Activated CD8-positive, alpha-beta memory T cell treated with anti-CD3 and anti-CD28 coated beads for 24 hours (primary cell): Measurements from ENCODE around the gene PPP6R1.
"Not testable (repeated sequence)": the region's sequence is repeated elsewhere in the genome, so short reads cannot be mapped to it uniquely, and the experiment has no call there.

ENCODE experiments used
- DNase-seq: peaks from one replicate; pipeline ENCODE4 v3.0.0-alpha.2; 2020

The PPP6R1 gene

DNA sequence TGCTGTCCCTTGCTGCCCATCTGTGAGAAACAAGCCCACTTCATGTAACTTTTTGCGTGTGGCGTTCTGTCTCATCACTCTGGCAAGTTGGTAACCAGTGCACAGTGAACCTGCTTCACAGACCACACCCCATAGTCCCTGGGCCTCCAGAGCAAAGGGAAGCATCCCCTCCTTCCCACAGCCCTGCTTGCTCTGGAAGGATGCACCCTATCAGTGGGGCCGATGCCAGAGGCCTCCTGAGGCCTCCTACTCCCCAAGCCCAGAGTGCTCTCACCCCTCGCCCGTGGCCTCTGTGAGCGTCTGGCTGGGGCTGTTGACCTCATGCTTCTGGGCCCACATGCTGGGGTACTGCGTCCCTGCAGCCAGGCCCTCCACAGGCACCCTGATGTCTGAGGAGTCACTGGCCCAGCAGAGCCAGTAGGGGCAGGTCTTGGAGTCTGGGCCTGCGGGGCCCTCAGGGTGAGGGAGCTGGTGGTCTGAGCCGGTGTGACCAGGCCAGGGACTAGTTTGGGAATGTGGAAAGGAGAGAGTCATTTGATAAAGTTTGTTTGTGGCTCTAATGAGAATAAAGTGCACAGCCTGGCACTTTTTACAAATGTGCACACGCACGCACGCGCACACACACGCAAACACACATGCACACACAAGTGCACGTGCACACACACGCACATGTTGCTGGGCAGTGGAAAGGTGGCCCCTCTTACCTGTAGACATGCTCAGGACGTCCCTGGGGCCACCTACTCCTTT lies 35.4 kb downstream of the PPP6R1 start:
- DNase-seq, result no peak

DNA sequence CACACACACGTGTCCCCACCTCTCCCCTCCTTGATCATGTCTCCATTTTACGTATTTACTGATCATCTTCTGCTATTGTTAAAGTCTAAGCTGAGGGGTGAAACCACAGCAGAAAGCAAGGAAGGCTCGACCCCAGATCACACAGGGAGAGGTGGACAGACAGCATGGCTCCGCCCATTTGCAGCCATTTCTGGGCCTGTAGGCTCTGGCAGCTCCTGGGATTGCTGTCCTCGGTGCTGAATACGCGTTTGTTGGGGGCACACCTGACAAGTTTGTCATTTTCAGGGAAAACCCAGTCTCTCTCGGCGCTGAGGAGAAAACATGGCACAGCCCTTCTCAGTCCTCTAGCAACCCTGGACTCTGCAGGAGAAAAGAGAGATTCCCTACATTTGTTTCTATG lies 38.3 kb downstream of the PPP6R1 start:
- no peak for DNase-seq

DNA sequence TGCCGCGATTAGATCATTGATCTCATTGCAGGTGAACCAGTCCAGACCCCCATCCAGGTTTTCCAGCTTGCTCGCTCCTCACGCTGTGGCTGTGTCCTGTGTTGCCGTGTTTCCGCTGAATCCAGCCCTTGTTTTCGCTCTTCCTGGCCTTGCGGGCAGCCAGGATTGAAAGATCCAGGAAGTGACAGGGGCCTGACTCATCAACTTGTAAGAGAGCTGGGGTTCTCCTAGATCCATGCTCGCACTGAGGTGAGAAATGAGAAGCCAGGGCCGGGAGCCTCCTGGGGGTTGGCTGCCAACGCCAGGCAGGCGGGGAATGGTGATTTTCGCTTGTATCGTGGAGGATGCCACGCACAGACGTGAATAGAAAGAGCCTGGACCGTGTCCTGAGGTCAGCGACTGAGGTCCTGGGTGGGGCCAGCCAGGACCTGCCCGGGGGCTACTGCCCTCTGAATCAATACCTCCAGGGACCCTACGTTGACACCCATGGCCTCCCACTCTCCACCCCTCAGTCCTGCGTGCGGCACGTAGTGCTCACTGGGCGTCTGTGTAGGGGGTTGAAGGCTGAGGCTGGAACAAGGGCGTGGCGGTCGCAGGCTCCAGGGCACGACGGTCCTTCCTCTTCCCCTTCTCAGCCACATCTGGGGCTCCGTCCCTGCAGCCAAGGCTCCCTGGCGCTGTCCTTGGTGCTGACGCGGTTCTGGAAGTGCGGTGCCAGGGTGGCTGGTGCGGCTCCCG lies 42.2 kb downstream of the PPP6R1 start:
- peak; percentile 77 for DNase-seq

DNA sequence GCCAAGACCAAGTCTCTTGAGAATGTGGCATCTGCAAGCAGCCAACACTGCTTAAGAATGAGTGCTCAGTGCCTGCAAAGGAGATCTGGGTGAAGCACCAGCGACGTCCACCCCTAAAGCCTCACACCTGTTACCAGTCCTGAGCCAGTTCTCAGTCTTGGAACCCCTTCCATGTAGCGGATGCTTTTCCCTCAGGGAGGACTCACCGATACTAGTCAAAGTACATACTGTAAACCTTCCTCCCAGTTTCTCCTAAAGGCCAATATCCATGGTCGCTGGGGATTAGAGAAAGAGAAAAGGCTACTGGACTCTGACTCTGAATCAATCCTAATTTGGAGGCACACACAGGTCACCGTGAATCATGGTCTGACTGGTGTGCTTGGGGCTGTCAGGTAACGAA lies 45.3 kb downstream of the PPP6R1 start:
- DNase-seq, result no peak

GRCh38 chr19:55212447-55212846 lies 46.4 kb downstream of the PPP6R1 start:
- peak; percentile 69 for DNase-seq

DNA sequence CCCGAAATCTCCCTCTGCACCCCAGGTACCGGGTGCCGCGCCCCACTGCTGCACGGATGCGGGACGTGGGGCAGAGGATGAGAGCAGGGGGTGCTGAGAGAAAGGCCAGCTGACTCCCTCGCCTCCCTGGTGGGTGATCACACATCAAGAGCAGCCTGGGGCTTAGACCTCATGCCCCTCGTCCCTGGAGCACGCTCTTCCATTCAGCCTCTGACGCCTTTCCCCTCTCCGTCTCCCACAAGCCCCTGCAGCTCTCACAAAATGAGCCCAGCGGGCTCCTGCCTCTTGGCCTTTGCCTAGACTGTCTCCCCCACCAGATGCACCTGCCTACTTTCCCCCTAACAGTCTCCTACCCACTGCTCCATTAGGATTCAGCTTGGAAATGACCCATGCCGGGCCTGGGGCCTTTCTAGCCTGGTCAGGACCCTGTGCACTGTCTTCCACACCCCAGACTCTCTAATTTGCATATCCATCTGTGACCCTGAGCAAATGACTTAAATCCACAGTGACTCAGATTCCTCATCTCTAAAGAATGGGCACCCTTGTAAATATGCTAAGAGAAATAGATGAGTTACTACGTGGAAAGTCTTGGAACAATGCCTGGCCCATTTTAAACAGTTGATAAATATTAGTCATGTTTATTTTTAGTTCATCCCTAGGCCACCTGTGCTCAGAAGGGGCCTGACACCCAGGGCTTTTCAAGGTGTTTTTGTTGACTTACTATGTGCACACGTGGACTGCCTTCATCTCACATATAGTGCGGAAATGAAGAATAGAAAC lies 48.9 kb downstream of the PPP6R1 start:
- no peak for DNase-seq

- DNase-seq, result no peak
Measured at GRCh38 chr19:55208880-55209692, 49.7 kb downstream of the PPP6R1 start, which contains the start of gene PTPRH. PTPRH (minus strand) TSS chr19:55209501; CDS start chr19:55209433, 68 bp downstream.

DNA sequence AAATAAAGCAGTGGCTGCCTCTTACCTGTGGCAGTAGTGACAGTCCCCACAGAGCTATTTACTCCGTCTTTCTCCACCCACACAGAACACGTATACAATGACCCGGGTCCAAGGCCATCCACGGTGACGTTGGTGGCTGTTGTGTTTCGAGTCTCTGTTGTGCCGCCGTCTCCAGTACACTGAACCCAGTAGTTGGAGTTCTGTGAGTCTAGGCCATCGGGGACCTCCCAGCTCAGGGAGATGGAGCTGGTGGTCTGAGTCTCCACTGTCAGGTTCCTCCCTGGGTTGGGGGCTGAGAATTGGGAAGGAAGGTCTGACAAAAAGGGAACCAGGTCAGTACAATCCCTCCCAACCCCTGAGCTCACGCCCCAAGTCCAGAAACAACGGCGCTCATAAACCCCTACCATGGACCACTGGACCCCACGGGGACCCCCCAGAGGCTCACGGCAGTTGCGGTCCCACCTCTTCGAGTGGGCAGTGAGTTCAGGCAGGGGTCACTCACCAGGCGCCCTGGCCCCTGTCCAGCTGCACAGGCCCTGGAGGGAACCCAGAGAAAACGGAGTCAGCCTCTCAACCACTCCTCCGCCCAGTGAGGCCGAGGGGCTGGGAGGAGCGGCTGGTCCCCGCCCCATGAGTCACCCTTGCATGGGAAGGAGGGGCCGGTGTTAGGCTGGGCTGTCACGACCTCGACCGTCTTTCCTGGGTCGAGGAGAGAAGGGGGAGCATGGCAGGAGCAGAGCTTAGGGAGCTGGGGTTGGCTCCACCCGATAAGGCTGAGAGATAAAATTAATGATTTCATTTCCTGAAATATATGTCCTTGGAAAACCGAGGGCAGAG lies 51.9 kb downstream of the PPP6R1 start:
- DNase-seq, result peak; percentile 72

GRCh38 chr19:55202199-55202598 lies 56.6 kb downstream of the PPP6R1 start:
- not testable (repeated sequence) for DNase-seq

DNA sequence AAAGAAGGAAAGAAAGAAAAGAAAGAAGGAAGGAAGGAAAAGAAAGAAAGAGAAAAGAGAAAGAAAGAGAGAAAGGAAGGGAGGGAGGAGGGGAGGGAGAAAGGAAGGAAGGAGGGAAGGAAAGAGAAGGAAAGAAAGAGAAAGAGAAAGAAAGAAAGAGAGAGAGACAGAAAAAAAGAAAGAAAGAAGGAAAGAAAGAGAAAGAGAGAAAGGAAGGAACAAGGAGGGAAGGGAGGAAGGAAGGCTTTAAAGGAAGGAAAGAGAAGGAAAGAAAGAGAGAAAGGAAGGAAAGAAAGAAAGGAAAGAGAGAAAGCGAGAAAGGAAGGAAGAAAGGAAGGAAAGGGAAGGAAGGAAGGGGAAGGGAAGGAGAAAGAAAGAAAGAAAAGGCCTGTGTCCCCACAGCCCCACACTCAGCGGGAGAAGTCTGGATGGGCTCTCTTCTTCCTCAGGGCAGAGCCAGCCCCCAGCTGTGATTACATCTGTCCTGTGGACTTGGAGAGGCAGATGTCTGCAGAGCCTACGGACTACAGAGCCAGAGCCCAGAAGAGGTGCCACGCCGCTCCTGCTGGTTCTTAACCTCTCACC lies 59.1 kb downstream of the PPP6R1 start:
- DNase-seq, result no peak

- DNase-seq, result no peak
Measured at GRCh38 chr19:55198651-55199050, 60.2 kb downstream of the PPP6R1 start.

DNA sequence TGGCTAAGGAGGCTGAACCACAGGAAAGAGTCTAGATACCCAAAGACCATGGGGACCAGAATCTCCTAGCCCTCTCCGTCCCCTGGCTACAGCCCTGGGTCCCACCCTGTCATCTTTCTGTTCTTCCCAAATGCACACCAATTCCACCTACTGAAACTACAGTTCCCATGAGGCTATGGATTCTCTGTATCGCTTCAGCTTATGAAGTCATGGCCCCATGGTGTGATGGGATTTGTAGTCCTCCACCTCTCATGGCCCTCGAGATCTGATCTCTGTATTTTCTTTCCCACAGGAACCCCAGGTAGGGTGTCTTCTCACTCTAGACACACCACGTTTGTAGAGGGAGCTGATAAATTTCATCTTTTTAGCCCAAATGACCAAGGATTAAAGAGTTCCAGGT lies 61.3 kb downstream of the PPP6R1 start:
- DNase-seq, result no peak

DNA sequence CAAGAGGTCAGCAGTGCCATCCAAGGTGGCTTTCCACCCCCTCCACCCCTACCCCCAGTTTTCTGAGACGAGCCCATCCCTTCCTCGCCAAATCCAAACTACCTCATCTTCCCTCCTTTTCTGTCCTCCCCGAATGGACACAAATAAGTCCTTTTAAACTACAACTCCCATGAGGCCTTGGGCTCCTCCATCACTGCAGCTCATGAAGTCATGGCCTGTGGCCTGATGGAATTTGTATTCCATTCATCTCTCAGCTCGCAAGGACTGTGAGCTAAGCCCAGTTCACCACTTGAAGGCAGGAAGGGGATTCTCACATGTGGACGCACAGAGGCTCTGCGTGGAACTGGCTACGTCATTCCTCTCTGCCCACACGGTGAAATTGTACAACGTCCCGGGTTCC lies 62.0 kb downstream of the PPP6R1 start:
- DNase-seq, result no peak

DNA sequence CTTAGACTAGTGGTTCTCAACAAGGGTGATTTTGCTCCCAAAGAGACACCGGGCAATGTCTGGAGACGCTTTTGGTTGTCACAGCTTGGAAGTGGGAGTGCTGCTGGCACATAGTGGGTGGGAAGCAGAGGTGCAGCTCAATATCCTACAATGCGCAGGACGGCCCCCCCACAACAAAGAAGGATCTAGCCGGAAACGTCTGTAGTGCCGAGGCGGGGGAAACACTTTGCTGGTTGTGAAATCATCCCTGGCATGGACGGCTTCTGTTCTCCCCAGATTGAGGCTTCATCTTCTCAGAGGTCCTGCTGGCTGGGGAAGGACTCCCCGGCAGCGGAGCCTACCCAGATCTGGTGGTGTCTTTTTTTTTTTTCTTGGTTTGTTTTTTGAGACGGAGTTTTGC lies 65.3 kb downstream of the PPP6R1 start:
- DNase-seq, result no peak

DNA sequence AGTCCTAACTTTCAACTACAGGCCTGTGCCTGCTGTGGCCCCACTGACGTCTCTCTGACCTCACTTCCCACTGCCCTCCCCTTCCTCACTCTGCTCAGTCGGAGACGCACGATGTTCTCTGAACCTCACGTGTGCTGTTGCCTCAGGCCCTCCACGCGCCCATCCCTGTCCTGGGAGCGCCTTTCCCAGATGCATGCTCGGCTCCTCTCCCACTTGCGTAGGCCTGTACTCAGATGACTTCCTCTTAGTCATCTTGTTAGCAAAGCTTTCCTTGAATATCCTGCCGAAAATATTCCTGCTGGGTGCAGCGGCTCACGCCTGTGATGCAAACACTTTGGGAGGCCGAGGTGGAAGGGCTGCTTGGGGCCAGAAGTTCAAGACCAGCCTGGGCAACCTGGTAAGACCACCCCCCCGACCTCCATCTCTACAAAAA lies 69.4 kb downstream of the PPP6R1 start:
- DNase-seq, result no peak

DNA sequence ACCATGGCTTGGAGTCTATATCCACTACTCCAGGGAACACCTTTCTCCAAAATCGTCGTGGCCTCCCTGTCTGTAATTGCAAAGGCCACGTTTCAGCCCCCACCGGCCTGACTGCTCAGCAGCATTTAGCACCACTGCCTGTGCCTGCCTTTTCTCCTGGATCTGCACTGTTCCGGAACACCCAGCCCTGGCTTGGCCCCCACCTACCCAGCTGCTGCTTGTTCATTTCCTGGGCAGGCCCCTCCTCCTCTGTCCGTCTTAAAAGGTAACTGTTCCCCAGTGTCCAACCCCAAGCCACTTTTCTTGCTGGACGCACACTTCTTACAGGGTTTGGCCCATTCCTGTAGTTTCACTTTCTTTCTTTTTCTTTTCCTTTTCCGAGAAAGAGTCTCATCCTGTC lies 70.2 kb downstream of the PPP6R1 start:
- DNase-seq, result no peak

DNA sequence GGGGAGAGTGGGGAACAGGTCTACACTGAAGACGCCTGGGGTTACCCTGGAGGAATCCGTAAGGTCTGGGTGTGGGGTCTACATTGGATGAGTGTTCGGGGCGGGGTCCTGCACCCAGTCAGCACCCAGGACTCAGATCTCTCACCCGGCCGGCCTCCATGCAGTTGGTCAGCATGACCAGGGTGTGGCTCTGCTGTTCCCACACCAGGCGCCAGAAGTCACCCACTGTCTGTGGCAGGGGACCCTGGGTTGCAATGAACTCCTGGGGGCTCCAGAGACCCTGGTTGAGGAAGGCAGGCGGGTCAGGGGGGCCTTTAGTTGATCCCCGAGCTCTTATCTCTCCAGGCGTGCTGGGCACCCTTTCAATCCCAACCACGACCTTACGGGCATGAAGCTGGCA lies 72.7 kb downstream of the PPP6R1 start:
- DNase-seq, result no peak

GRCh38 chr19:55181740-55182139 lies 77.1 kb downstream of the PPP6R1 start:
- DNase-seq, result no peak
